GM21528 (cell line): Measurements from ENCODE around the gene EIF4B.
"Not testable (repeated sequence)": the region's sequence is repeated elsewhere in the genome, so short reads cannot be mapped to it uniquely, and the experiment has no call there.

Source experiments
- ATAC-seq: cut with Tn5 transposase; IDR thresholded peaks from one replicate; pipeline ENCODE4 v1.9.1; 2021; ENCODE audit warnings: mild to moderate bottlenecking, moderate library complexity; ENCODE audit not compliant: unreplicated experiment, low FRiP score

The EIF4B gene, protein sequence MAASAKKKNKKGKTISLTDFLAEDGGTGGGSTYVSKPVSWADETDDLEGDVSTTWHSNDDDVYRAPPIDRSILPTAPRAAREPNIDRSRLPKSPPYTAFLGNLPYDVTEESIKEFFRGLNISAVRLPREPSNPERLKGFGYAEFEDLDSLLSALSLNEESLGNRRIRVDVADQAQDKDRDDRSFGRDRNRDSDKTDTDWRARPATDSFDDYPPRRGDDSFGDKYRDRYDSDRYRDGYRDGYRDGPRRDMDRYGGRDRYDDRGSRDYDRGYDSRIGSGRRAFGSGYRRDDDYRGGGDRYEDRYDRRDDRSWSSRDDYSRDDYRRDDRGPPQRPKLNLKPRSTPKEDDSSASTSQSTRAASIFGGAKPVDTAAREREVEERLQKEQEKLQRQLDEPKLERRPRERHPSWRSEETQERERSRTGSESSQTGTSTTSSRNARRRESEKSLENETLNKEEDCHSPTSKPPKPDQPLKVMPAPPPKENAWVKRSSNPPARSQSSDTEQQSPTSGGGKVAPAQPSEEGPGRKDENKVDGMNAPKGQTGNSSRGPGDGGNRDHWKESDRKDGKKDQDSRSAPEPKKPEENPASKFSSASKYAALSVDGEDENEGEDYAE

DNA sequence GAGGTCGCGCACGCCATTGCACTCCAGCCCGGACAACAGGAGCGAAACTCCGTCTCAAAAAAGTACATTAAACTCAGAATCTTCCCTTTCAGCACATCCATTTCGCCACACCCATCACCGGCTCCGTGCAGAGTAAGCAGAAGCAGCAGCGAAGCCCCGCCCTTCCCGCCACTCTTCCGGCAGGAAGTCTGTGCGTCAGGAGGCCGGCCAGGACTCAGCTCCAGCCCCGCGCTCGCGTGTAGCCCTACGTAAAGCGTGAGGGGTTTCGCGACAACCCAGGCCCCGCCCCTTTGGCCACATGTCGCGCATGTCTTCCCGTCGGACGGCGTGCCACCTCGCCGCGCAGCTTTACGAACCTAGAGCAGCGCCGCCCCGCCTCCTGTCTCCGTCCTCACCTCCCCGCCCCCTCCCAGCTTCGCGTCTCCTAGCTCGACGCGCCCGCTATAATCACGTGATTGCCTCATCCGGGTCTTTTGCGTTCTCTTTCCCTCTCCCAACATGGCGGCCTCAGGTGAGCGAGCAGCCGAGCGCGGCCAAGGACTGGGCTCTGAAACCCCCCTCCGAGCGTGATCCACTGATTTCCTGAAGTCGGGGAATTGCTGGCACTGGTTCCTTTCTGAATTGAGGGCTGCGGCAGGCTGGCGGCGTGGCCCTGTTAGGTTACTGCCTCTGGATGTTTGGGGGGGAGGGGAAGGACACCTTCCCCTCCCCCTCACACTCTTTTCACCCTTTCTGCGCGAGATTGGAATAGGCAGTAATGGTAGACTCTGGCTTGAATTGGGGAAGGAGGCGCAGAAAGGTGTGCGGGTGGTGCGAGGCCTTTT, at the start of gene EIF4B:
Gene EIF4B (plus strand): TSS at position 471 of the 824 bp plus-strand sequence. CDS start 28 bp downstream, at position 499.
- peak; percentile 88 for ATAC-seq

- no peak for ATAC-seq
Measured at GRCh38 chr12:52956987-52957386, 49.3 kb upstream of the EIF4B start.

GRCh38 chr12:52964556-52965336, 41.5 kb upstream of the EIF4B start:
- ATAC-seq: no peak

GRCh38 chr12:52965337-52965731, 40.9 kb upstream of the EIF4B start:
- ATAC-seq: no peak

DNA sequence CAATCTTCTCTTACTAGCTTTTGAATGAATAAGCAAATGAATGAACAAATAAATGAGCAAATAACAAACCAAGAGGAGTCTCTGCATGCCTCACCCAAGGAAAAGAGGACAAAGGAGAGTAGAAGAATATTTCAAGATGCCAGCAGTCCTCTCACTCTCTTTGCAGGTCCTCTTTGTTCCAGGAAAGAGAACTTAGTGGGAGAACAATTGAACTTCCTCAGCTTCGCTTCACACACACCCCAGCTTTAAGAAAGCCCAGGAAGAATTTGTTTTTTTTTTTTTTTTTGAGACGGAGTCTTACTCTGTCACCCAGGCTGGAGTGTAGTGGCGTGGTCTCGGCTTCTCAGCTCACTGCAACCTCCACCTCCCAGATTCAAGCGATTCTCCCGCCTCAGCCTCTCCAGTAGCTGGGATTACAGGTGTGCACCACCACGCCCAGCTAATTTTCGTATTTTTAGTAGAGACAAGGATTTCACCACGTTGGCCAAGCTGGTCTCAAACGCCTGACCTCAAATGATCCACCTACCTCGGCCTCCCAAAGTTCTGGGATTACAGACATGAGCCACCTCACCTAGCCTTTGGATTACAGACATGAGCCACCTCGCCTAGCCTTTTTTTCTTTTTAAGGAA, 37.0 kb upstream of the EIF4B start:
- no peak for ATAC-seq

GRCh38 chr12:52969828-52970569, 36.3 kb upstream of the EIF4B start:
- ATAC-seq: no peak

DNA sequence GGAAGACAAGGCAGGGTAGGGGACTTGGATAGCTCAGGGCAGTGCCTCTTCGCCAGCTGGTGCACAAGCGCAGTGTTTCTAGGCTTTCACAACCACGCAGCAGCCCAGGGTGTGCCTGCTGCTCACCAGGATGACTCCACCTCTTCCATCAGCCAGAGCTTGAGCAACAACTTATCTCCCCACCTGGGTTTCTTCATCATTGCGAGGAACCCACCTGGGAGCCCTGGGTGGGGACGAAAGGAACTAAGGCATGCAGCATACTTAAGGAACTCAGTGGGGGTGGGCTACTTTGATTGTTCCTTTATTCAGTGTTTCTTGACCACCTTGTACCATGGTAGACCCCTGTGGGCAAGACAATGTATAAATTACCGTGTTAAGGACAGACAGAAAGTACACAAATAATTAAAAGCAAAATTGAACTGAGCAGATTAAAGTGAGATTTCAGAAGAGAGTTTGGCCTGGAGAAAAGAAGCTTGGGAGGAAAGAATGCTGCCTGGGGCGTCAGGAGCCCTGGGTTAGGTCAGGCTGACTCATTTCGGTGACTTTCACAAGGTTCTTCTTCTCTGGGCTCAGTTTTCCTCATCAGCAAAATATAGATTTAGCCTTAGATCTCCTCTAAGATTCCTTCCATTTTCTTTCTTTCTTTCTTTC, 34.5 kb upstream of the EIF4B start:
- no peak for ATAC-seq

DNA sequence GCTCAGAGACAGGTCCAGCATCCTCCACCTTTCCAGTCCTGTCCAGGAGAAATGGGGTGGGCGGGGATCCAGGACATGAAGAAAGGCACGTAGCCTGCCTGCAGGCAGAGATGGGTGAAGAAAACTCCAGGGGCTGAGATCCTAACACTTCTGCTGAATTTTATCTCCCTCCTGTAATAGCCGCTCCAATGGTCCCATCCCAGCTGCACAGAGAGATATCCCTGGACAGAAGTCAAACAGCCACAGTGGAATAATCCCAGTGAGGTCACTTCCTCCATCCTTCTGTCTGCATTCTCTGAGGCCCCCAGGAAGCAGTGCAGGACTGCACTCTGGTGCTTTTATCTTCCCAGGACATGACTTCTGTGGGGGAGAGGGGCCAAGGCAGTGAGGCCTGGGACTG, 31.1 kb upstream of the EIF4B start:
- no peak for ATAC-seq

- no peak for ATAC-seq
Measured at GRCh38 chr12:52975820-52976573, 30.3 kb upstream of the EIF4B start.

- no peak for ATAC-seq
Measured at GRCh38 chr12:52976574-52977071, 29.6 kb upstream of the EIF4B start.

DNA sequence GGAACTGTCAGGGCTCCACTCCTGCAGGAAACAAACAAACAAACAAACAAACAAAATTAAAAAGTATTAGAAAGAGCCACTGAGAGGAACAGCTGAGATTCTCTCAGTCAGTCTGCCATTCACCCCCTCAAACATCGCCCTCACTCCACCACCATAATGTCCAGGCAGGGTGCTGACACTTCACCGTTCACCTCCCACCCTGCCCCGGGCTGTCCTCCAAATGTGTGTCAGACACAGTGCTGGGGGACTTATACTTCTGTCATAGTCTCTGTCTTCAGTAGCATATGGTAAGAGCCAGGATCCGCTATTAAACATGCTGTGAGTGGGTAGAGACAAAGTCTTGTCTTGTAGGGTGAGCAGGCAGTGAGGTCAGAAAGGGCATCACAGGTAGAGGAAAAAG, 29.1 kb upstream of the EIF4B start:
- ATAC-seq: no peak

DNA sequence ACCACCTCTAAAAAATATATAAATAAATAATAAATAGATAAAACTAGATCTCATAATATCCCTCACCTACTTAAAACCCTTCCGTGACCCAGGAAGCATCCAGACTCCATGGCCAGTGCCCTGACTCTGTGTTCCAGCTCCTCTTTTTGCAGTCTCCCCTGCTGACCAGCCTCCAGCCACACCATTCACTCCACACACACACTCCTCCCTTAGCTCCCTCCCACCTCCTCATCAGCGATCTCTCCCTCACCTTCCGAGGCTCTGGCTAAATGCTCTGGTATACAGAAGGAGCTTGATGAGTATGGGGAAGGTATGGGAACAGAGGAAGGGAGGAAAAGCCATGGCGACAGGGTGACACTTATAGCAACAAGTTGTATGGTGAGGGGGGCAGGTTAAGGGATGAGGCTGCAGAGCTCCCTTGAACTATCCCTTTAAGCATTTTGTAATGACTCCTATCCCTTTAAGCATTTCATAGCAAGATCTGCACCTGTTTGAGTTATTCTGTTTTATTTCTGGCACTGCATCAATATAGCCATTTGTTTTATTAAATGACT, 26.1 kb upstream of the EIF4B start:
- ATAC-seq: no peak

GRCh38 chr12:52980650-52981423, 25.4 kb upstream of the EIF4B start:
- no peak for ATAC-seq

- no peak for ATAC-seq
Measured at GRCh38 chr12:52984136-52984535, 22.1 kb upstream of the EIF4B start.

GRCh38 chr12:52988898-52989297, 17.4 kb upstream of the EIF4B start:
- no peak for ATAC-seq

- ATAC-seq: no peak
Measured at GRCh38 chr12:52990206-52990605, 16.1 kb upstream of the EIF4B start.

DNA sequence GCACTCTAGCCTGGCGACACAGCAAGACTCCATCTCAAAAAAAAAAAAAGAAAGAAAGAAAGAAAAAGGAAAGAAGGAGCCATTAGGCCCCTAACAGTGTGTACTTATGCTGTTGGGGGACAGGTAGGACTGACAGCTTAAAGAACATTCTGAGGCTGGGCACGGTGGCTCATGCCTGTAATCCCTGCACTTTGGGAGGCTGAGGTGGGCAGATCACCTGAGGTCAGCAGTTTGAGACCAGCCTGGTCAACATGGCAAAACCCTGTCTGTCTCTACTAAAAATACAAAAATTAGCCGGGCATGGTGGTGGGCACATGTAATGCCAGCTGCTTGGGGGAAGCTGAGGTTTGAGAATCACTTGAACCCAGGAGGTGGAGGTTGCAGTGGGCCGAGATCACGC, 14.0 kb upstream of the EIF4B start:
- ATAC-seq: not testable (repeated sequence)
